ENCODE measurements around the gene NCS1.

NCS1 gene

GRCh38 chr9:130145658-130146057, 26.5 kb upstream of the NCS1 start:
- H3K4me3 ChIP-seq (replicated peaks; ENCODE audit: low read depth, low read length): no peak overlapping the region
- TF ChIP-seq CTCF (IDR thresholded peaks at IDR 0.05; ENCODE audit: low read depth, low read length, missing control alignments): no peak
- no peak for DNase-seq (ENCODE audit: extremely low read depth, low read depth)

- no peak overlapping the region for H3K4me3 ChIP-seq (replicated peaks; ENCODE audit: low read depth, low read length)
- DNase-seq (ENCODE audit: extremely low read depth, low read depth): no peak
- TF ChIP-seq CTCF (IDR thresholded peaks at IDR 0.05; ENCODE audit: low read depth, low read length, missing control alignments): no peak
Observed at GRCh38 chr9:130147198-130147597, 25.0 kb upstream of the NCS1 start.

GRCh38 chr9:130147910-130148309, 24.3 kb upstream of the NCS1 start:
- no peak for TF ChIP-seq CTCF (IDR thresholded peaks at IDR 0.05; ENCODE audit: low read depth, low read length, missing control alignments)

GRCh38 chr9:130149031-130149430, 23.2 kb upstream of the NCS1 start:
- no peak overlapping the region for H3K4me3 ChIP-seq (replicated peaks; ENCODE audit: low read depth, low read length)
- DNase-seq (ENCODE audit: extremely low read depth, low read depth): no peak
- TF ChIP-seq CTCF (IDR thresholded peaks at IDR 0.05; ENCODE audit: low read depth, low read length, missing control alignments): no peak

More at GRCh38 chr9:130147910-130148309, 24.3 kb upstream of the NCS1 start:
- DNase-seq (ENCODE audit: extremely low read depth, low read depth): no peak
- no peak overlapping the region for H3K4me3 ChIP-seq (replicated peaks; ENCODE audit: low read depth, low read length)

GRCh38 chr9:130149654-130150286, 22.4 kb upstream of the NCS1 start:
- no peak for TF ChIP-seq CTCF (IDR thresholded peaks at IDR 0.05; ENCODE audit: low read depth, low read length, missing control alignments)
- DNase-seq (ENCODE audit: extremely low read depth, low read depth): no peak

GRCh38 chr9:130150779-130151382, 21.3 kb upstream of the NCS1 start:
- no peak for TF ChIP-seq CTCF (IDR thresholded peaks at IDR 0.05; ENCODE audit: low read depth, low read length, missing control alignments)
- no peak overlapping the region for H3K4me3 ChIP-seq (replicated peaks; ENCODE audit: low read depth, low read length)
- no peak for DNase-seq (ENCODE audit: extremely low read depth, low read depth)

More at GRCh38 chr9:130149654-130150286, 22.4 kb upstream of the NCS1 start:
- H3K4me3 ChIP-seq (replicated peaks; ENCODE audit: low read depth, low read length): no peak overlapping the region

Measured in HFF-Myc (cell line).